ENCODE data around the gene CLIP2.
"Not testable (repeated sequence)": the region's sequence is repeated elsewhere in the genome, so short reads cannot be mapped to it uniquely, and the experiment has no call there.

The CLIP2 gene

GRCh38 chr7:74338366-74339108 lies 49.3 kb downstream of the CLIP2 start:
- DNase-seq: no peak

- not testable (repeated sequence) for DNase-seq
These were observed 50.4 kb downstream of the CLIP2 start for GRCh38 chr7:74339648-74340047.

GRCh38 chr7:74343281-74344131 lies 54.3 kb downstream of the CLIP2 start:
- no peak for DNase-seq

- DNase-seq: no peak
These were observed 54.9 kb downstream of the CLIP2 start for GRCh38 chr7:74344132-74344496.

- DNase-seq: no peak
These were observed 55.6 kb downstream of the CLIP2 start for GRCh38 chr7:74344786-74345185.

GRCh38 chr7:74345970-74346369 lies 56.8 kb downstream of the CLIP2 start:
- DNase-seq: no peak

GRCh38 chr7:74349621-74350020 lies 60.4 kb downstream of the CLIP2 start:
- no peak for DNase-seq

GRCh38 chr7:74350751-74351150 lies 61.5 kb downstream of the CLIP2 start:
- DNase-seq: no peak

GRCh38 chr7:74351836-74352235 lies 62.6 kb downstream of the CLIP2 start:
- DNase-seq: no peak

- DNase-seq: not testable (repeated sequence)
These were observed 63.4 kb downstream of the CLIP2 start for GRCh38 chr7:74352551-74353138.

GRCh38 chr7:74354009-74354408 lies 64.8 kb downstream of the CLIP2 start:
- no peak for DNase-seq

GRCh38 chr7:74355091-74355490 lies 65.9 kb downstream of the CLIP2 start:
- no peak for DNase-seq

- no peak for DNase-seq
These were observed 67.5 kb downstream of the CLIP2 start for GRCh38 chr7:74356589-74357315.

GRCh38 chr7:74360008-74360407 lies 70.8 kb downstream of the CLIP2 start:
- no peak for DNase-seq

- no peak for DNase-seq
These were observed 73.1 kb downstream of the CLIP2 start for GRCh38 chr7:74362266-74362665.

GRCh38 chr7:74364061-74364460 lies 74.9 kb downstream of the CLIP2 start:
- no peak for DNase-seq

GRCh38 chr7:74365322-74366022 lies 76.3 kb downstream of the CLIP2 start:
- peak; percentile 81 for DNase-seq

GRCh38 chr7:74371381-74372341 lies 82.5 kb downstream of the CLIP2 start:
- no peak for DNase-seq

- no peak for DNase-seq
These were observed 83.4 kb downstream of the CLIP2 start for GRCh38 chr7:74372511-74373111.

GRCh38 chr7:74373536-74373935 lies 84.3 kb downstream of the CLIP2 start:
- no peak for DNase-seq

- DNase-seq: no peak
These were observed 86.6 kb downstream of the CLIP2 start for GRCh38 chr7:74375726-74376220.
